WTC11 (cell line): ENCODE measurements around the gene RPL19. TPM values are rescaled to one million over a fixed set of nuclear protein-coding genes. Genes with fewer than 3 reads are reported as not detected.
A peak's percentile ranks its signal among the peaks of the same experiment; 100 is the strongest.

Source experiments
- ATAC-seq: fragments of 200-7000 bp; cut with Tn5 transposase; 2 replicates; pipeline ENCODE4 v1.10.0; 2021; ENCODE audit warnings: mild to moderate bottlenecking, moderate library complexity
- Bru-seq: library from RNA; stranded (reverse); fragments of 400-500 nt; gene quantifications from one replicate; lab custom pipeline; 2021; lab: Mats Ljungman, UMichigan
- CTCF ChIA-PET: fragments of 300-600 bp; sonication (Branson Sonifier 250); formaldehyde crosslinking; loops from one replicate; lab custom pipeline; 2021; ENCODE audit warnings: antibody characterized with exemption; lab: Charles Lee
- POLR2A ChIA-PET: fragments of 350-600 bp; sonication (Branson Sonifier 250); formaldehyde crosslinking; loops from one replicate; lab custom pipeline; 2021; ENCODE audit warnings: antibody characterized with exemption; lab: Charles Lee
- DNase-seq: peaks from one replicate; pipeline ENCODE4 v3.0.0; 2021; ENCODE audit warnings: low spot score
- H3K27ac Mint-ChIP-seq: 2 replicates; pipeline ENCODE4 v1.8.0; 2021; ENCODE audit warnings: mixed read lengths
- H3K27me3 Mint-ChIP-seq: 2 replicates; pipeline ENCODE4 v1.8.0; 2021; ENCODE audit warnings: low read depth, mild to moderate bottlenecking, moderate library complexity, mixed read lengths
- H3K36me3 Mint-ChIP-seq: 2 replicates; pipeline ENCODE4 v1.8.0; 2021; ENCODE audit warnings: mixed read lengths
- H3K4me1 Mint-ChIP-seq: 2 replicates; pipeline ENCODE4 v1.8.0; 2022; ENCODE audit warnings: mixed read lengths
- H3K4me3 Mint-ChIP-seq: 2 replicates; pipeline ENCODE4 v1.8.0; 2021; ENCODE audit warnings: mild to moderate bottlenecking, moderate library complexity, mixed read lengths
- H3K9me3 Mint-ChIP-seq: 2 replicates; pipeline ENCODE4 v1.8.0; 2021; ENCODE audit warnings: mixed read lengths
- ATF1 ChIP-seq: sonication (generic); formaldehyde crosslinking; IDR thresholded peaks from 2 replicates; pipeline ENCODE4 v1.8.1; 2023; ENCODE audit warnings: mild to moderate bottlenecking, moderate library complexity, missing genetic modification reagents
- CREM ChIP-seq: sonication (generic); formaldehyde crosslinking; IDR thresholded peaks from 2 replicates; pipeline ENCODE4 v1.8.1; 2022; ENCODE audit warnings: mild to moderate bottlenecking, missing genetic modification reagents, moderate library complexity
- EMX1 ChIP-seq: fragments of 250-450 bp; sonication (Bioruptor Pico); IDR thresholded peaks from 2 replicates; pipeline ENCODE4 v1.8.0; 2021; ENCODE audit warnings: mild to moderate bottlenecking
- ETV6 ChIP-seq: sonication (generic); formaldehyde crosslinking; IDR thresholded peaks from 2 replicates; pipeline ENCODE4 v1.8.1; 2022; ENCODE audit warnings: mild to moderate bottlenecking, missing genetic modification reagents
- FOXJ3 ChIP-seq: sonication (generic); formaldehyde crosslinking; IDR thresholded peaks from 2 replicates; pipeline ENCODE4 v1.9.0; 2021; ENCODE audit warnings: missing genetic modification reagents, mild to moderate bottlenecking, borderline replicate concordance
- GABPB1 ChIP-seq: sonication (generic); formaldehyde crosslinking; IDR thresholded peaks from 2 replicates; pipeline ENCODE4 v1.8.1; 2023; ENCODE audit warnings: mild to moderate bottlenecking, missing genetic modification reagents
- JUN ChIP-seq: sonication (generic); formaldehyde crosslinking; IDR thresholded peaks from 2 replicates; pipeline ENCODE4 v1.8.0; 2023; ENCODE audit warnings: mild to moderate bottlenecking, missing genetic modification reagents
- MYBL2 ChIP-seq: sonication (generic); formaldehyde crosslinking; IDR thresholded peaks from 2 replicates; pipeline ENCODE4 v1.8.1; 2023; ENCODE audit warnings: mild to moderate bottlenecking, moderate library complexity, missing genetic modification reagents
- NR1H2 ChIP-seq: sonication (generic); formaldehyde crosslinking; IDR thresholded peaks from 2 replicates; pipeline ENCODE4 v1.9.0; 2021; ENCODE audit warnings: mild to moderate bottlenecking, moderate library complexity, missing genetic modification reagents
- SOX15 ChIP-seq: fragments of 250-450 bp; sonication (Bioruptor Pico); IDR thresholded peaks from 2 replicates; pipeline ENCODE4 v1.9.0; 2021; ENCODE audit warnings: mild to moderate bottlenecking
- SP1 ChIP-seq: sonication (generic); formaldehyde crosslinking; conservative IDR thresholded peaks from 2 replicates; pipeline ENCODE4 v1.8.1; 2022; ENCODE audit warnings: missing genetic modification reagents
- TEAD4 ChIP-seq: sonication (generic); formaldehyde crosslinking; IDR thresholded peaks from 2 replicates; pipeline ENCODE4 v1.8.0; 2022; ENCODE audit warnings: mild to moderate bottlenecking, missing genetic modification reagents
- TP53 ChIP-seq: sonication (generic); formaldehyde crosslinking; IDR thresholded peaks from 2 replicates; pipeline ENCODE4 v1.8.1; 2023; ENCODE audit warnings: mild to moderate bottlenecking, missing genetic modification reagents
- long read RNA-seq, 3 experiments: library from RNA in 1 of 3; library from capped mRNA in 1 of 3; library from polyadenylated mRNA in 1 of 3; unstranded in 2 of 3; stranded (forward) in 1 of 3; transcript quantifications; one replicate each; pipeline ENCODE4 v2.0.0, GENCODE V29; 2021
- total RNA-seq: library from RNA; stranded (reverse); gene quantifications from 3 replicates; pipeline ENCODE4 v1.2.3, GENCODE V29; 2021
- TF ChIP-seq, protein P1 (sequence below): sonication (generic); formaldehyde crosslinking; IDR thresholded peaks from 2 replicates; pipeline ENCODE4 v1.8.0; 2022; ENCODE audit warnings: missing genetic modification reagents
- TF ChIP-seq, protein P2 (sequence below): sonication (generic); formaldehyde crosslinking; IDR thresholded peaks from 2 replicates; pipeline ENCODE4 v1.8.1; 2023; ENCODE audit warnings: mild to moderate bottlenecking, missing genetic modification reagents
- TF ChIP-seq, protein P3 (sequence below): fragments of 250-450 bp; sonication (Bioruptor Pico); conservative IDR thresholded peaks from 2 replicates; pipeline ENCODE4 v1.9.0; 2021; ENCODE audit warnings: mild to moderate bottlenecking
- TF ChIP-seq, protein P4 (sequence below): sonication (generic); formaldehyde crosslinking; IDR thresholded peaks from 2 replicates; pipeline ENCODE4 v1.8.0; 2023; ENCODE audit warnings: missing genetic modification reagents, mild to moderate bottlenecking, borderline replicate concordance
- TF ChIP-seq, protein P5 (sequence below): sonication (generic); formaldehyde crosslinking; IDR thresholded peaks from 2 replicates; pipeline ENCODE4 v1.8.1; 2023; ENCODE audit warnings: mild to moderate bottlenecking, moderate library complexity, missing genetic modification reagents

RPL19 gene
- total RNA-seq (1,970 to 2,019 TPM (median 2,012 TPM) in 3 replicates), Bru-seq, nascent RNA (percentile 99 among the genes with signal in this experiment)
- long read RNA-seq, experiment 1, transcript RPL19-203 (6 exons, 1,051 nt) = minor isoform, 22 of 1,185 reads
- long read RNA-seq, experiment 1, transcript RPL19-201 (6 exons, 737 nt) = major isoform, 1,045 of 1,185 reads
- long read RNA-seq, experiment 1, partial matches to known transcripts = 91 of 1,185 reads
- long read RNA-seq, experiment 1, other reads (novel, unspliced or antisense) = 22 of 1,185 reads
- long read RNA-seq, experiment 2, transcript RPL19-203 (6 exons, 1,051 nt) = minor isoform, 6 of 1,868 reads
- long read RNA-seq, experiment 2, transcript RPL19-201 (6 exons, 737 nt) = major isoform, 509 of 1,868 reads
- long read RNA-seq, experiment 2, partial matches to known transcripts = 1,262 of 1,868 reads
- long read RNA-seq, experiment 2, other reads (novel, unspliced or antisense) = 88 of 1,868 reads
- long read RNA-seq, experiment 3, transcript RPL19-201 (6 exons, 737 nt) = minor isoform, 53 of 221 reads
- long read RNA-seq, experiment 3, transcript RPL19-203 (6 exons, 1,051 nt) = major isoform, 135 of 221 reads
- long read RNA-seq, experiment 3, partial matches to known transcripts = 15 of 221 reads
- long read RNA-seq, experiment 3, other reads (novel, unspliced or antisense) = 15 of 221 reads

DNA sequence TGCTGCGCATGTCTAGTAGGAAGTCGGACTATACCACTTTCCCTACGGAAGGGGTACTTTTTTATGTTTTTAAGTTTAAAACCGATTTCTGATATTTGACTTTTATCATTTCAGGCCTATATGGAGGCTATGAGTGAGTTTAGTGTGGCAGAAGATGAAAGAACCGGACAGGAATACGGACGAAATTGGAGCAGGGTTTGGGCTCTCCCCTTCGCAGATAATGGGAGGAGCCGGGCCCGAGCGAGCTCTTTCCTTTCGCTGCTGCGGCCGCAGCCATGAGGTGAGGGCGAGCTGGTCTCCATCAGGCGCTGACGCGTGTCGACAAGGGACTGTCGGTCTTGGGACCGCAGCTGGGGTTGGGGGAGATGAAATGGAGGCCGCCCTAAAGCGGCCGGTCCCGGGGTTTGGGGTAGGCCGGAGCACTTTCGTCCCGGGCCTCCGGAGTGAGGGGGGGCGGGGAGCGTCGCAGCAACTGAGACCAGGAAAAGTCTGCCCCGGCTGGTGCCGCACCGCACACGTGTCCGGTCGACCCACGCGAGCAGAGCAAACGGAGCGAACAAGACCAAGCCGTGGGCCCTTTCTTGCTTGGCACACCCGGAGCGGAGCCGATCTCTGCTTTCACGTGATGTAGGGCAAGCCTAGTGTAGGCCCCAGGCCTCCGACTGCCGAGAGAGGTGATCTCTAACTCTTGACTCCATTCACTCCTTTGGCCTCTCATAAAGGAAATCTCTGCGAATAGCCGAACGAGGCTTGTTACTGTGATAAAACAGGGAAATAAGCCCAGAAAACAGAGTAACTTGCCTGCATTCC is at the start of gene RPL19:
RPL19 (plus strand) TSS at position 214 of the 810 bp plus-strand sequence; CDS start at position 276, 62 bp downstream.
- peak within 1 kb of the TSS; percentile 98 for H3K4me3 Mint-ChIP-seq
- peak within 1 kb of the TSS; percentile 100 for H3K27ac Mint-ChIP-seq
- CTCF ChIA-PET = interaction anchor here (0.5 to 2.2 kb wide), 14 partner anchors 12 to 774 kb away, joined by 3 to 25 read pairs (median 8); partner anchors contain the start of gene STAC2
- no peaks in the 10 kb centered on the region for H3K9me3 Mint-ChIP-seq
- POLR2A ChIA-PET = interaction anchor here (0.6 to 1.3 kb wide), 12 partner anchors 9 to 614 kb away, joined by 3 to 16 read pairs (median 4); partner anchors contain the start of gene STAC2
- ATAC-seq (peak; percentile 27), DNase-seq (peak; percentile 70)
- H3K4me1 Mint-ChIP-seq = peaks cover 44% of the 10 kb centered on the region
- H3K36me3 Mint-ChIP-seq = peaks cover 50% of the 10 kb centered on the region
- no peaks in the 10 kb centered on the region; the same call in 1 of the 2 replicates for H3K27me3 Mint-ChIP-seq
- TF ChIP-seq SOX15 (CRISPR knock-in tag) = no peak
- peak; percentile 73; the same call in 1 of the 2 replicates for TF ChIP-seq JUN
- 0 out of 2 replicates have a peak, but pooled peaks have one; percentile 24 for TF ChIP-seq TEAD4 (CRISPR knock-in tag)
- peak; percentile 51; the same call in 1 of the 2 replicates for TF ChIP-seq ETV6 (CRISPR knock-in tag)
- 0 out of 2 replicates have a peak, but pooled peaks have one; percentile 42 for TF ChIP-seq MYBL2 (CRISPR knock-in tag)
- TF ChIP-seq, protein P1, sequence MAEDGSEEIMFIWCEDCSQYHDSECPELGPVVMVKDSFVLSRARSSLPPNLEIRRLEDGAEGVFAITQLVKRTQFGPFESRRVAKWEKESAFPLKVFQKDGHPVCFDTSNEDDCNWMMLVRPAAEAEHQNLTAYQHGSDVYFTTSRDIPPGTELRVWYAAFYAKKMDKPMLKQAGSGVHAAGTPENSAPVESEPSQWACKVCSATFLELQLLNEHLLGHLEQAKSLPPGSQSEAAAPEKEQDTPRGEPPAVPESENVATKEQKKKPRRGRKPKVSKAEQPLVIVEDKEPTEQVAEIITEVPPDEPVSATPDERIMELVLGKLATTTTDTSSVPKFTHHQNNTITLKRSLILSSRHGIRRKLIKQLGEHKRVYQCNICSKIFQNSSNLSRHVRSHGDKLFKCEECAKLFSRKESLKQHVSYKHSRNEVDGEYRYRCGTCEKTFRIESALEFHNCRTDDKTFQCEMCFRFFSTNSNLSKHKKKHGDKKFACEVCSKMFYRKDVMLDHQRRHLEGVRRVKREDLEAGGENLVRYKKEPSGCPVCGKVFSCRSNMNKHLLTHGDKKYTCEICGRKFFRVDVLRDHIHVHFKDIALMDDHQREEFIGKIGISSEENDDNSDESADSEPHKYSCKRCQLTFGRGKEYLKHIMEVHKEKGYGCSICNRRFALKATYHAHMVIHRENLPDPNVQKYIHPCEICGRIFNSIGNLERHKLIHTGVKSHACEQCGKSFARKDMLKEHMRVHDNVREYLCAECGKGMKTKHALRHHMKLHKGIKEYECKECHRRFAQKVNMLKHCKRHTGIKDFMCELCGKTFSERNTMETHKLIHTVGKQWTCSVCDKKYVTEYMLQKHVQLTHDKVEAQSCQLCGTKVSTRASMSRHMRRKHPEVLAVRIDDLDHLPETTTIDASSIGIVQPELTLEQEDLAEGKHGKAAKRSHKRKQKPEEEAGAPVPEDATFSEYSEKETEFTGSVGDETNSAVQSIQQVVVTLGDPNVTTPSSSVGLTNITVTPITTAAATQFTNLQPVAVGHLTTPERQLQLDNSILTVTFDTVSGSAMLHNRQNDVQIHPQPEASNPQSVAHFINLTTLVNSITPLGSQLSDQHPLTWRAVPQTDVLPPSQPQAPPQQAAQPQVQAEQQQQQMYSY (CRISPR knock-in tag) = no peak
- TF ChIP-seq, protein P2, sequence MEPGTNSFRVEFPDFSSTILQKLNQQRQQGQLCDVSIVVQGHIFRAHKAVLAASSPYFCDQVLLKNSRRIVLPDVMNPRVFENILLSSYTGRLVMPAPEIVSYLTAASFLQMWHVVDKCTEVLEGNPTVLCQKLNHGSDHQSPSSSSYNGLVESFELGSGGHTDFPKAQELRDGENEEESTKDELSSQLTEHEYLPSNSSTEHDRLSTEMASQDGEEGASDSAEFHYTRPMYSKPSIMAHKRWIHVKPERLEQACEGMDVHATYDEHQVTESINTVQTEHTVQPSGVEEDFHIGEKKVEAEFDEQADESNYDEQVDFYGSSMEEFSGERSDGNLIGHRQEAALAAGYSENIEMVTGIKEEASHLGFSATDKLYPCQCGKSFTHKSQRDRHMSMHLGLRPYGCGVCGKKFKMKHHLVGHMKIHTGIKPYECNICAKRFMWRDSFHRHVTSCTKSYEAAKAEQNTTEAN (CRISPR knock-in tag) = 0 out of 2 replicates have a peak, but pooled peaks have one; percentile 40
- peak; percentile 26 for TF ChIP-seq GABPB1 (CRISPR knock-in tag)
- 0 out of 2 replicates have a peak, but pooled peaks have one; percentile 22 for TF ChIP-seq ATF1
- TF ChIP-seq NR1H2 (CRISPR knock-in tag) = 0 out of 2 replicates have a peak, but pooled peaks have one; percentile 30
- TF ChIP-seq, protein P3, sequence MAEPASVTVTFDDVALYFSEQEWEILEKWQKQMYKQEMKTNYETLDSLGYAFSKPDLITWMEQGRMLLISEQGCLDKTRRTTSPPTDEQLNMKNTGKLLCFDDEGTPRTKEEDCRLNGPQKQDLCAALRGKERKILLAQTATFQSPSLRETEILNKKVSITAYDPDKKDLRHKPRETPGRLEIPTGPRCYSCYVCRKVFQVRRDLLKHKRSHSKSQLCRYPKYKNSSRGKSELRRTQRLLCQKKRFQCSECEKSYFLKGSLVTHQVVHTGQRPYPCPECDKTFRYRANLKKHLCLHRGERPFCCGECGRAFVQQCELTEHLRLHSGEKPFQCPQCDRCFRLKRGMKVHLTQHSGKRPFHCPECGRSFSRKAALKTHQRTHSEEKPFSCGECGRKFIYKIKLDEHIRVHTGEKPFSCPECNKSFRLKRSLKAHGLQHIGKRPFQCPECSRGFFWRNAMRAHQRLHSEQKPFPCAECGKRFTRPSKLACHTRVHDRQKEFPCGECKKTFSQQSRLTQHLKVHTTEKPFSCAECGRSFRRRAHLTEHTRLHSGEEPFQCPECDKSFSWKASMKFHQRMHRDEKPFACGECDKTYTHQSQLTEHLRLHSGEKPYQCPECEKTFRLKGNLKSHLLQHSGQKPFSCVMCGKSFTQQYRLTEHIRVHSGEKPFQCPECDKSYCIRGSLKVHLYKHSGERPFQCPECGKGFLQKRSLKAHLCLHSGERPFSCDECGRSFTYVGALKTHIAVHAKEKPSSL = no peak
- TF ChIP-seq, protein P4, sequence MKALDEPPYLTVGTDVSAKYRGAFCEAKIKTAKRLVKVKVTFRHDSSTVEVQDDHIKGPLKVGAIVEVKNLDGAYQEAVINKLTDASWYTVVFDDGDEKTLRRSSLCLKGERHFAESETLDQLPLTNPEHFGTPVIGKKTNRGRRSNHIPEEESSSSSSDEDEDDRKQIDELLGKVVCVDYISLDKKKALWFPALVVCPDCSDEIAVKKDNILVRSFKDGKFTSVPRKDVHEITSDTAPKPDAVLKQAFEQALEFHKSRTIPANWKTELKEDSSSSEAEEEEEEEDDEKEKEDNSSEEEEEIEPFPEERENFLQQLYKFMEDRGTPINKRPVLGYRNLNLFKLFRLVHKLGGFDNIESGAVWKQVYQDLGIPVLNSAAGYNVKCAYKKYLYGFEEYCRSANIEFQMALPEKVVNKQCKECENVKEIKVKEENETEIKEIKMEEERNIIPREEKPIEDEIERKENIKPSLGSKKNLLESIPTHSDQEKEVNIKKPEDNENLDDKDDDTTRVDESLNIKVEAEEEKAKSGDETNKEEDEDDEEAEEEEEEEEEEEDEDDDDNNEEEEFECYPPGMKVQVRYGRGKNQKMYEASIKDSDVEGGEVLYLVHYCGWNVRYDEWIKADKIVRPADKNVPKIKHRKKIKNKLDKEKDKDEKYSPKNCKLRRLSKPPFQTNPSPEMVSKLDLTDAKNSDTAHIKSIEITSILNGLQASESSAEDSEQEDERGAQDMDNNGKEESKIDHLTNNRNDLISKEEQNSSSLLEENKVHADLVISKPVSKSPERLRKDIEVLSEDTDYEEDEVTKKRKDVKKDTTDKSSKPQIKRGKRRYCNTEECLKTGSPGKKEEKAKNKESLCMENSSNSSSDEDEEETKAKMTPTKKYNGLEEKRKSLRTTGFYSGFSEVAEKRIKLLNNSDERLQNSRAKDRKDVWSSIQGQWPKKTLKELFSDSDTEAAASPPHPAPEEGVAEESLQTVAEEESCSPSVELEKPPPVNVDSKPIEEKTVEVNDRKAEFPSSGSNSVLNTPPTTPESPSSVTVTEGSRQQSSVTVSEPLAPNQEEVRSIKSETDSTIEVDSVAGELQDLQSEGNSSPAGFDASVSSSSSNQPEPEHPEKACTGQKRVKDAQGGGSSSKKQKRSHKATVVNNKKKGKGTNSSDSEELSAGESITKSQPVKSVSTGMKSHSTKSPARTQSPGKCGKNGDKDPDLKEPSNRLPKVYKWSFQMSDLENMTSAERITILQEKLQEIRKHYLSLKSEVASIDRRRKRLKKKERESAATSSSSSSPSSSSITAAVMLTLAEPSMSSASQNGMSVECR (CRISPR knock-in tag) = peak; percentile 51; the same call in 1 of the 2 replicates
- TF ChIP-seq FOXJ3 (CRISPR knock-in tag) = no peak
- TF ChIP-seq, protein P5, sequence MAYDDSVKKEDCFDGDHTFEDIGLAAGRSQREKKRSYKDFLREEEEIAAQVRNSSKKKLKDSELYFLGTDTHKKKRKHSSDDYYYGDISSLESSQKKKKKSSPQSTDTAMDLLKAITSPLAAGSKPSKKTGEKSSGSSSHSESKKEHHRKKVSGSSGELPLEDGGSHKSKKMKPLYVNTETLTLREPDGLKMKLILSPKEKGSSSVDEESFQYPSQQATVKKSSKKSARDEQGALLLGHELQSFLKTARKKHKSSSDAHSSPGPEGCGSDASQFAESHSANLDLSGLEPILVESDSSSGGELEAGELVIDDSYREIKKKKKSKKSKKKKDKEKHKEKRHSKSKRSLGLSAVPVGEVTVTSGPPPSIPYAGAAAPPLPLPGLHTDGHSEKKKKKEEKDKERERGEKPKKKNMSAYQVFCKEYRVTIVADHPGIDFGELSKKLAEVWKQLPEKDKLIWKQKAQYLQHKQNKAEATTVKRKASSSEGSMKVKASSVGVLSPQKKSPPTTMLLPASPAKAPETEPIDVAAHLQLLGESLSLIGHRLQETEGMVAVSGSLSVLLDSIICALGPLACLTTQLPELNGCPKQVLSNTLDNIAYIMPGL = peak; percentile 60; the same call in 1 of the 2 replicates
- TF ChIP-seq EMX1 (CRISPR knock-in tag) = 0 out of 2 replicates have a peak, but pooled peaks have one; percentile 46
- 0 out of 2 replicates have a peak, but pooled peaks have one; percentile 30 for TF ChIP-seq CREM
- 0 out of 2 replicates have a peak, but pooled peaks have one; percentile 41 for TF ChIP-seq SP1 (CRISPR knock-in tag)
- TF ChIP-seq TP53 (CRISPR knock-in tag) = no peak
